GM18951 (cell line): ENCODE data around the gene CACNA2D1.

ENCODE experiments used
- POLR2A ChIP-seq: IDR thresholded peaks from 4 replicates; pipeline ENCODE4 v1.6.1; 2011; ENCODE audit warnings: mild to moderate bottlenecking; ENCODE audit not compliant: insufficient read length, insufficient read depth; ENCODE audit errors: extremely low read depth
- in situ Hi-C: fragments of 300-500 bp; cut with MboI; formaldehyde crosslinking; loops from one replicate; pipeline ENCODE4 v1.12.0; 2022; ENCODE audit warnings: low sequenced_read_pairs, mixed read lengths, inconsistent platforms; ENCODE audit not compliant: unreplicated experiment

Gene CACNA2D1

DNA sequence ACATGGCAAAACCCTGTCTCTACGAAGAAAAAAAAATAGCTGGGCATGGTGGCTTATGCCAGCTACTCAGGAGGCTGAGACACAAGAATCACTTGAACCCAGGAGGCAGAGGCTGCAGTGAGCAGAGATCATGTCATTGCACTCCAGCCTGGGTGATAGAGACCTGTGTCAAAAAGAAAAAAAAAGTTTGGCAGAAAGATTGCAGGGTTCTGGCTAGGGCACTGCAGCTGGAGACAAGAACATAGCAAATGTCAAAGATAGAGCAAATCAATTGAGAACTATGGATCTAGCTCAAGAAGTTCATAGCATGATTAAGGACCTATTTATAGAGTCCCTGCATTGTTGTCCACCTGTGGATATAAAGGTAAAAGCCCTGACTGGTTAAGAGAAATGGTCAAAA is 79.5 kb downstream of the CACNA2D1 start:
- in situ Hi-C loops = no loop called here
- TF ChIP-seq POLR2A = no peak

DNA sequence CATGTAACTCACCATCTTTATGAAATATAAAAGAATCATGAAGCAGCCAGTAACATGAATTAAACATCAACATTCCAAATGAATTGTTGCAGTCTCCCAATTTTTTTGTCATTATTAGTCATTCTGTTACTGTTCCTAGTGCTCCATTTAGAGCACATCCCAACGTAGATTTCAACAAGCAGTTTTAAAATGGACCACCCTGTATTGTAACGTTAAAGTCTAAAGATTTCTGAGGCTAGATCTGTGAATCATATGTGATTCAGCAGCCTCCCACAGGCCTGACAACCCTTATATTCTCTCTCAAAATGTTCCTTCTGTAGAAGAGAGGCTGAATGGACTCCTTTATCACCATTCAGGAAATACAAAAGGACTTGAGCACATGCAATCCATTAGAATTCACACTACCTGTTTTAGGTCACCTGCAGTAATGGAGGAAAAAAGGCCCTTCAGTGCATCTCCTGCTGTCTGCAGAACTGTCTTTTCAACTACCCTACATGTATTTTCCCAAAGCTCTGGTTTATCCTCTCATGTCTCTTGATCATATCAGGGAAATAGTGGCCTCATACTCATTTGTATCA is 81.4 kb downstream of the CACNA2D1 start:
- TF ChIP-seq POLR2A = no peak
- in situ Hi-C loops = no loop called here

DNA sequence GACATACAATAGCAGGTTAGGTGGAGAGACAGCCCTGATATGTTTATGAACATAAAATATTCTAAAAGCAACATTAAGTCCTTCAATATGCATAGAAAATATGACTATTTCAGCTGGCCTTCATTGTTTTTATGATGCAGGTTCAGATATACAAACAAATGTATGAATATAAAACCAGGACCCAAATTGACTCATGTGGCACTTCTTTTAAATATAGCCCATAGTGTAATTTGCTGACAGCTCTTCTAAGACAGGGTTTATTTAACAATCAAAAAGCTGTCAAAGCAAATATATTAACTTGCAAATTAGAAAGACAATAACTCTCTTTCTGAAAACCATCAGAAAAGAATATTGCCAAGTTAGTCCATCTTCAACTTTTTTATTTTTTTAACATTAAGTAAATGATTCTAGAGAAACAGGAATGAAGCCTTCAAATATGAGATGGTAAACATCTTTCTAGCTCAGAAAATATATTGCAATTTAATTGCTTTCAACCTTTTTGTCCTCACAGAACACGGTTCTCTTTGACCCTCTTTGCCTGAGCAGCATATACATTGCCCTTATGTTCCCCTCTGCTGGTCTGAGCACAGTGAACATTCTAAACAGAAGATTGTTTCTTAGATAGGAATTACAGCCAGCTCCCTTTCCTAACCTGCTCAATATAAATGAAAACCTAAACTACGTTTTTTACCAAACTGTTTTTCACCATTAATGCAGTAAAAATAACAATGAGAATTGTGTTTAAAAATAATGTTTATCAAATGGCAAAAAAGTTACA is 82.8 kb downstream of the CACNA2D1 start:
- TF ChIP-seq POLR2A = no peak
- in situ Hi-C loops = no loop called here

DNA sequence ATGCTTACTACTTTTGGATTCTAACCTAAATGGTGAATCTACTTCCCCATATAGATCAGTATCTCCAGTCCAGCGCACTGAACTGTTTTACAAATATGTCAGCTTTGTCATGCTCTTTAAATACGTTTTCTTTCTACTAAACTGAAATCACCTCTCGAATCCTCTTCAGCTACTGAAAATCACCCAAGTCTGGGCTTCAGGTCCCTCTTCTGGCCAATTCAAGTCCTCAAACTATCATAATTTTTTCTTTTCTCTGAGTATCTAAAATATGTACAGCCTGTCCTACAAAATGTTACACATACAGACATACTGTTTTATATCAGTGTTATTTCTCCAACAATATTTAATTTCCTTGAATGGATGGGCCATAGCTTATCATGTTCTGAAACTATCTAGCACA is 84.2 kb downstream of the CACNA2D1 start:
- TF ChIP-seq POLR2A = no peak
- in situ Hi-C loops = no loop called here

DNA sequence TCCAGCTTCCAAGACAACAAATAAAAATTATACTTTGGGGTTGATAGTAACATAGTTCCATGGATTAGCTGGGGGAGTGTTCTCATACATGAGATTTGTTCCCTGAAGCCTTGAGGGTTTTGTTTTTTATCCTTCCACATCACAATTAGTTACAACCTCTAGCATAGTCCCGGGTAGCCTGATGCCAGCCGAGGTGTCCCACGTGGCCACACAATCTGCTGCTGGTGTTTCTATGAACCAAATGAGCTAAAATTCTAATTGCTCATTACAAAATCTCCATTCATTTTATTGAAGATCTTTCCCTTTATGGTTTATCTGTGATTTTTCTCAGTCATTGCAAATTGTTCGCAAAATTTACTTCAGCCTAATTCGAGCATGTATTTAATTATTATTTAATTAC is 84.7 kb downstream of the CACNA2D1 start:
- no peak for TF ChIP-seq POLR2A
- in situ Hi-C loops = no loop called here

DNA sequence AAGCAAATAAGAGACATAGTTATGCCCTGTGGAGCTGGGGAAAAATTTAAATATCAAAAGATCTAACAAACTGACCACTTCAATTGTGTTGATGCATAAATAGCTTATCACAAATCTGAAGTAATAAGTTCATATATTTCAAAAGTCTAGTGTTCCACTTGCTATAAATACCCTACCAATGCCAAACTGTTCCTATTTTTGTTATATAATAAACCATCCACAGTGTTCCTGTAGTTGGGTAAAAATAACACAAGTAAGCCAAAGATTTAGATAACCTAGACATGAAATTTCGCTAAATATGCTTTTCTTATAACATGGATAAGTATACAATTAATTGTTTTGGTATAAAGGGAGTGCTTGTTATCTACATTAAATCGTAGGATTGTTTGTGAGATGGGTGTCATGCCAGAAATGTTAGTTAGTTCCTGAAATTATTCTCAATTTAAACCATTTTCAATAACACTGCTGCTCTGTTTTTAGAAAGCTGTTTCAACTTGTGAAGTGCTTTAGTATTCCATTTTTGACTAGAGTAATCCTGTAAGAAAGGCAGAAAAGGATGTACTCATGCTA is 85.5 kb downstream of the CACNA2D1 start:
- in situ Hi-C loops = no loop called here
- TF ChIP-seq POLR2A = no peak

DNA sequence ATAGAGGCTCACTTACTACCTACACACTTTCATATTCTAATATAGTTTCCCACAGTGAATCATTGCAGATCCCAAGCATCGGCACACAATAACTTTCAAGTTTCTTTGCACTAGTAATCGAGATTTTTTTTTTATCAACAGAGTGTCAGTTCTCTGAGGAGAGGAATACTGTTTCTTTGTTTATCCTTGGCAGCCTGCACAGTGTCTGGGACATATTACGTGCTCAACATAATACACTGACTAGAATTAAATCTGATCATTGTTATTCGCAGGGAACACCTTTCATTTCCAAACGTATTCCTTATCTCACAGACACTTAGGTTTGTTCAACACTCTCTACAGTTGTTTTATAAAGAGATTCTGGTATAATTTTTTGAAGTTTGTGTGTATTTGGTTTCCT is 95.3 kb downstream of the CACNA2D1 start:
- in situ Hi-C loops = no loop called here
- TF ChIP-seq POLR2A = no peak

DNA sequence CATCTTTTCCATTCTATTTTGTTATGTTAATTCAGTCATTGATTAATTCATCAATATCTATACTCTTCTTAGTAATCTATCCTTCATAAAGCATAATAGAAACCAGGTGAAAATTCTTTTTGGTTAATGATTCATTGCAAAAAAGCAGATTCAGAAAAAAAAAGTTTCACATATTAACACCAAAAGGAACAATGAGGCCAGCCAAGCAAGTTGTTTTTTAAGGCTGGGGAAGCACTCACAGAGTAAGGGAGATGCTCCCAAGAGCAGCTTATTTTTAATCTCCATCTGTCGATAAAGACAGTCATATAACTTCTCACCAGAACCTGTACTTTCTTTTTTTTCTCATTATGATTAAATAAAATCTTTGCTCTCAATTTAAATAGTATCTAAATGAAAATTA is 95.8 kb downstream of the CACNA2D1 start:
- in situ Hi-C loops = no loop called here
- no peak for TF ChIP-seq POLR2A

DNA sequence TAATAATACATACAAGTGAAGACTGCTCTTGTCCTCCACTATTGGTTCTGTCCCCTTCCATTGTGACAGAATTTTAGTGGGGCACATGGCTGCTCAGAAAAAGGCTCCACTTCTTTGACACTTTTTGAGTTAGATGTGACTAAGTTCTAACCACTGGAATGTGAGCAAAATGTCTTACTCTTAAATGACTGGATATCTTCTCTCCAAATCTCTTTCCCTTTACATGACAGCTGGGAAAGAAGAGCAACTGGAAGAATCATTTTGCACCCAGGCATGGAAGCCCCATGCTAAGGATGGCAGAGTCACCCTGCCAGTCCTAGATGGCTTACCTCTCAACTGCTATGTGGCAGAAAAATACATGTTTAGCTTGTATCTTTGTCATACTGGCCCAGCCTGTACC is 97.7 kb downstream of the CACNA2D1 start:
- no peak for TF ChIP-seq POLR2A
- in situ Hi-C loops = no loop called here

DNA sequence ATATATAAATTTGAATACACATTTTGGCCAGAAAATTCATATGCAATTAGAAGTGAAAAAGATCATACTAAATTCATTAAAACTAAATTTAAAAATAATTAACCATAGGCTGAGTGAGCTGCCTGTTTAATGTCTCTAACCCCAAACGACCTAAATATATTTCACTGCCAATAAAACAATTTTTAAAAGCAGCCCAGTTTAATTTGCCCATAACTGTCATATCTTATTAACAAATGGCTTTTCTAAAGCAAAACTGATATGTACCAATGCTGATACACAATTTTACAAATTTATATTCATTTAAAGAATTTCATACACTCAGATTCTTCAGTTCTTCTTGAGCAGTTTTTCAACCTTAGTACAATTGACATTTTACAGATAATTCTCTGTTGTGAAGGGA is 99.9 kb downstream of the CACNA2D1 start:
- no peak for TF ChIP-seq POLR2A
- in situ Hi-C loops = no loop called here

DNA sequence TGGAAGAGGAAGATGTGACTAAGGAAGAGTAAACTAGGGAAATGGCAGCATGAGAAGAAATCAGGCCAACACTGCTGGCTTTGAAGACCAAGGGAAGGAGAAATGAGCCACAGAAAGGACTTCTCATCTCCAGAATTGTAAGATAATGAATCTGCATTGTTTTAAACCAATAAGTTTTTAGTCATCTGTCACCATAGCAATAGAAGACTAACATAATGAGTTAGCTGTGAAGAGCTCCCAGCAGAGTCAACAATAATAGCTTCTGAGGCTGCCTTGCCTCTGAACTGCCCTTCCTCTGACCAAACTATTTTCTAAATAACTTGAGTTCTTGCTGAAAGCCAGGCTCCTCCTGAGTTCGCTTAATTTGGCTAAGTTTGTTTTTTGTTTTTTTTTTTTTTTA is 103.6 kb downstream of the CACNA2D1 start:
- in situ Hi-C loops = no loop called here
- no peak for TF ChIP-seq POLR2A

DNA sequence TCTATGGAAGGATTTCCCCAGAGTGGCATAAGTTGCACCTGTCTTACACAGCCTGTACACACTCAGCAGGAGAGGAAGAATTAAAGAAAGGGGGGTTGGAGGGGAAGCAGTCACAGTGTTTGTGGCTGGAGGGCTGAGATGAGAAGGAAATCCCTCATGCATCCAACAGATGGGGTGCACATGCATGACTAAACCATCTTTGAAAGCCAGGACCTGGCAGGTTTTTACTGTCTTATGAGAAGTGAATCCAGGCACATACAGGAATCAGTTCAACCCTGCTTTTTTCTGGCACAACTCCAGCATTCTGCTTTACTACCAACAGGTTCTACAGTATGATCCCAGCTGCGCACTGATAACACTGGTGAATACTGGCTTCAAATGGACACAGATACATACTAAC is 107.7 kb downstream of the CACNA2D1 start:
- in situ Hi-C loops = no loop called here
- no peak for TF ChIP-seq POLR2A

DNA sequence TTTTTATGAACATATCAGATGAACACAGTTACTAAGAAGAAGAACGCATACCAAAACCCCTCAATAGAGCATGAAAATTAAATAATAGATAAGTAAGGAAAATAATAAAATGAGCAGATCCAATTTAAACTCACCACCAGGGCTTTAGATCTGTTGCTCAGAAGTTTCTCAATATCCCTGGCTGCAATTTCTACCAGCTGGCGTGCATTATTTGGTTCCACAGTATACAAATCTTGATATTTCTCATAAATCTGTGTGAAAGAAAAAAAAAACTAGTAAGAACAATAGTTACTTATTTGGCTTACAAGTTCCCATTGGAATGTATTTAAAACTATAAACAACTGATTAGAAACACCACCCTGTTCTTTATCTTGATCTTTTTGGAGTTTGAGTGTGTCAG is 108.6 kb downstream of the CACNA2D1 start:
- TF ChIP-seq POLR2A = no peak
- in situ Hi-C loops = no loop called here

DNA sequence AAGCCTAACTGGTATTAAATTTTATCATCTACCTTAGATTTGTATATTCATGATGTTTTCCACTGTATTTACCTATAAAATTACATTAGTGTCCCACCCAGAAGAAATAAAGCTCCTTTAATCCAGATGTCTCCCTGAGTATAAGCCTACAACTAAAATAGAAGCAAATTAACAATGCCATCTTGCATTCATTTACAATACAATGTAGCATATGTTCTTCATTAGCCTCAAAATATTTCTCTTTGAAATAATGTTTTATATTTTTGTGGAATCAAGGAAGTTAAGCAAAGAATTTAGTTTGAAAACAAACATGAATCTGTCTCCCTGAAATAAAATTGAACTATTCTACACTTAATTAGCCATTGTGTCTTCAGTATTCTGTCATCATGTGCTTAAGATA is 112.3 kb downstream of the CACNA2D1 start:
- in situ Hi-C loops = no loop called here
- TF ChIP-seq POLR2A = no peak

DNA sequence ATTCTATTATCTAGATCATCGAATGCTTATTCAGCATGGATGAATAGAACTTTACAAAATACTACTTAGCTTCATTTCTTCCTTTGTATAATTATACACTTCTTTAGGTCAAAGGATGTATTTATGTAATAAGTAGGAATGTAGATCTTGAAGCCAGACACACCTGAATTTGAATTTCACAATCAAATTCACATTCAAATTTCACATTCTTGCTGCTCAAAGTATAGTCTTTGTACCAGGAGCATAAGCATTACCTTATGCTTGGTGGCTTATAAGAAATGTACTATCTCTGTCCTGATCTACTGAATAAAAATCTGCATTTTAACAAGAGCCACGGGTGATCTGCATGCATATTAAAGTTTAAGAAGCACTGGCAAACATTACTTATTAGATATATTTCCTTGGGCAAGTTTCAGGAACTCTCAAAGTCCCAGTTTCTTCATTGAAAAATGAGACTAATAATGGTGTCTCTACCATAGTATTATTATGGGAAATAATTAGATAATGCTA is 112.8 kb downstream of the CACNA2D1 start:
- no peak for TF ChIP-seq POLR2A
- in situ Hi-C loops = no loop called here

DNA sequence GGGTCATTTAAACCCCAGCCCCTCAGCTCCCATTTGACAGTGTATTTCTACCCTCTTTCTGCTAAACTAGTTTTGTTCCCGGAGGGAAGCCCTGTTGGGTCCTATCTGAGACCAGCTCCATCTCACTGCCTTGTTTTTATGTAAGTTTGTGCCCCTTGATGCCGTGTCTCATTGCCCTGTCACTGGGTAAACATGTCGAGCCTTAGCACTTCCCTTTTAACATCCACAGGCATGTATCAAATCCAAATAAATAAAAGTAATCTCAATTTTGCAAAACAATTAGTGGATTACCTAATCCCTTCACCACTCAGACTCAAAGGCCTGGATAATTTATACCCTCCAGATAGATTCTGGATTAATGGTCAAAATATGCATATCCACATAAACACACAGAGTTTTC is 115.7 kb downstream of the CACNA2D1 start:
- in situ Hi-C loops = no loop called here
- TF ChIP-seq POLR2A = no peak
